ENCODE data around the gene ATP8B1.

- TF ChIP-seq CTCF (IDR thresholded peaks at IDR 0.05; ENCODE audit: poor library complexity) (no peak), EZH2 (IDR thresholded peaks at IDR 0.05; ENCODE audit: borderline replicate concordance) (no peak), EZH2phosphoT487 (IDR thresholded peaks at IDR 0.05; ENCODE audit: low read depth, severe bottlenecking, unreplicated experiment) (no peak)
Measured at GRCh38 chr18:57767259-57768050, 35.7 kb downstream of the ATP8B1 start.

Measured in hepatocyte (in vitro differentiated cells).